Activated T-helper 17 cell treated with anti-CD3 and anti-CD28 coated beads, Interleukin-2, amount 50 U/mL, for 72 hours (primary cell): ENCODE data around the gene RNU6-8. TPM values are rescaled to one million over a fixed set of nuclear protein-coding genes. Genes with fewer than 3 reads are reported as not detected.

Experiments used
- ATAC-seq: fragments of 150-1000 bp; cut with Tn5 transposase; replicated peaks from 2 replicates; pipeline ENCODE4 v1.10.0; 2021; ENCODE audit warnings: mild to moderate bottlenecking, moderate library complexity
- H3K27ac Mint-ChIP-seq: one replicate; pipeline ENCODE4 v1.8.0; 2022; ENCODE audit warnings: mixed read lengths
- H3K27me3 Mint-ChIP-seq: one replicate; pipeline ENCODE4 v1.8.0; 2022; ENCODE audit warnings: mixed read lengths
- H3K36me3 Mint-ChIP-seq: one replicate; pipeline ENCODE4 v1.8.0; 2022; ENCODE audit warnings: low read depth, mild to moderate bottlenecking, mixed read lengths
- H3K4me1 Mint-ChIP-seq: one replicate; pipeline ENCODE4 v1.8.0; 2022; ENCODE audit warnings: mixed read lengths
- H3K4me3 Mint-ChIP-seq: one replicate; pipeline ENCODE4 v1.8.0; 2022; ENCODE audit warnings: mild to moderate bottlenecking, mixed read lengths
- H3K9me3 Mint-ChIP-seq: one replicate; pipeline ENCODE4 v1.8.0; 2022; ENCODE audit warnings: mixed read lengths
- total RNA-seq, 2 donors: library from RNA; stranded (reverse); gene quantifications; one replicate each; pipeline ENCODE4 v1.2.3, GENCODE V29; 2022

The RNU6-8 gene
- total RNA-seq, 2 donors from 2014 or later: not detected

DNA sequence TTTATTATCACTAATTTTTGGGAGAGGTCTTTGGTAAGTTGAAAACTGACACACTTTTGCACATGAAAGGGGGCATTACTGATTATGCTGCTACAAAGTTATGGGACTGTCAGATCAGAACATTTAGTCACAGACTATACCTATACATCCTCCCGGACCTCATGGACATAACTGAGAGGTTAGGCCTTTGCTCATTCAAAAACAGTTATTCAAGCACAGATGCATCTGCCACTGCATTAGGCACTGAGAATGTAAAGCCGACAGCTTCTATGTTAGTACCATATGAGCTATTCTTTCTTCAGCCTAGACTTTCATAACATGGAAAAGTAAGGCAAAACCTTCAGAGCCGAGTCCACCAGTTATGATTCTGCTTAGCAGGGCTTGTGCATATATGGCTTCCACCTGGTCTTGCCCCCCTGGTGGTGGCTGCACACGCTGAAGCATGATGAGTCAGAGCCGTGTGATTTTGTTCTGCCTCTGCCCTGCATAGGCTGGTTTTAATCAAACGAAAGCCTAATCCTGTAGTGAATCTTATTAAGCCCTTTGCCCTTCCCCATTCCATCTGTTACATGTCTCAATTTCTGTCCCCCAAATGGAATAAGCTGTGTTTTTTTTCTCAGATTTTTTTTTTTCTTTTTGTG is 21.8 kb upstream of the RNU6-8 start:
- Mint-ChIP-seq H3K9me3 (no peaks in the 10 kb centered on the region), H3K36me3 (no peaks in the 10 kb centered on the region), H3K27me3 (peaks cover 13% of the 10 kb centered on the region), H3K4me1 (no peaks in the 10 kb centered on the region), H3K4me3 (no peak overlapping the region), H3K27ac (no peak overlapping the region)
- no peak for ATAC-seq

DNA sequence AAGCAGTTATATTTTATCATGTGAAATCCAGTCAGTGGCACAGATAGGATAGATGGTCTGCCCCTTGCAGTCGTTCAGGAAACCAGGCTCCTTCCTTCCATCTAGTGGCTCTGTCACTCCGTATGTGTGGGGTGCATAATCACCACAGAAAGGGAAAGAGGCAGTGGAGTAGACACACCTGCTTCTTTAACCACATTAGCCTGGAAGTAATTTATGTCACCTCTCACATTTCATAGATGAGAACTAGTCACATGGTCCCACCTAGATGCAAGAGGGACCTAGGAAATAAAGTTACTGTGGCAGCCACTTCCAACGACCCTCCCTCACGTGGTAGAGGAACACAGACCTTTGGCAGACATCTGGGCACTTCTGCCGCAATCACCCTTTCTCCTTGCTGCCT is 14.2 kb upstream of the RNU6-8 start:
- Mint-ChIP-seq H3K4me1 (no peaks in the 10 kb centered on the region), H3K36me3 (no peaks in the 10 kb centered on the region), H3K9me3 (no peaks in the 10 kb centered on the region), H3K27ac (no peak overlapping the region), H3K4me3 (no peak overlapping the region), H3K27me3 (peaks cover 7% of the 10 kb centered on the region)
- no peak for ATAC-seq

DNA sequence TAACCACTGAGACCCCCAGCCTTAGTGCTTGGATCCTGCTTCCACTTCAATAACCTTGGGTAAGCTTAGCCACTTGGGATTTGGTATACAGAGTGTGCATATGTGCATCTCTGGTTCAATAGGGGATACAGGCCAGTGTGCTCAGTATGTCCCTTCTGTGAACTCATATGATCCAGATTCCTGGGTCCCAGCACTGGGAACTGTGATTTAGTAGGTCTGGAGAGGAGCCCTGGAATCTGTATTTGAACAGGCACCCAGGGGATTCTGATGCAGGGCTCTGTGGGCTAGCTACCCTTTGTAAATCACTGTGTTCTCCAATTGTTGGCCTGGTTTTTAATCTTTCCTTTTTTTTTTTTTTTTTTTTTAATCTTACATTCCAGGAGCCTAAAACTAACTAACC is 9.8 kb upstream of the RNU6-8 start:
- no peak for ATAC-seq
- H3K4me1 Mint-ChIP-seq: no peaks in the 10 kb centered on the region
- no peaks in the 10 kb centered on the region for H3K36me3 Mint-ChIP-seq
- H3K27ac Mint-ChIP-seq: no peak overlapping the region
- no peaks in the 10 kb centered on the region for H3K9me3 Mint-ChIP-seq
- peaks cover 3% of the 10 kb centered on the region for H3K27me3 Mint-ChIP-seq
- no peak overlapping the region for H3K4me3 Mint-ChIP-seq

DNA sequence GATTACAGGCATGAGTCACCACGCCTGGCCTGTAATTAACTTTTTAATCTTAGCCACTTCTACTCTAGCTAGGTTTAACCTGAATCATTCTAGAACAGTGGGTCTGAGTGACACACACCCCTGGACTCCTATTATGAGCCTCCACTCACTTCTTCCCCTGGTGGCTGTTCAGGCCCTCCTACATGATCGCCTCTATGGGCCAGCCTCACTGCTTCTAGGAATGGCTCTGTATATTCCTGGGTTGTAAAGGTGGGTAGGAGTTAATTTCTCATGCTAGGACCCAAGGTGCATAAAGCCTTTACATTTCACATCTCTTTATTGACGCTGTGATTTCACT is 8.0 kb upstream of the RNU6-8 start:
- Mint-ChIP-seq H3K4me3 (no peak overlapping the region), H3K36me3 (no peaks in the 10 kb centered on the region), H3K27me3 (peaks cover 3% of the 10 kb centered on the region), H3K4me1 (no peaks in the 10 kb centered on the region), H3K9me3 (no peaks in the 10 kb centered on the region), H3K27ac (no peak overlapping the region)
- ATAC-seq: no peak

DNA sequence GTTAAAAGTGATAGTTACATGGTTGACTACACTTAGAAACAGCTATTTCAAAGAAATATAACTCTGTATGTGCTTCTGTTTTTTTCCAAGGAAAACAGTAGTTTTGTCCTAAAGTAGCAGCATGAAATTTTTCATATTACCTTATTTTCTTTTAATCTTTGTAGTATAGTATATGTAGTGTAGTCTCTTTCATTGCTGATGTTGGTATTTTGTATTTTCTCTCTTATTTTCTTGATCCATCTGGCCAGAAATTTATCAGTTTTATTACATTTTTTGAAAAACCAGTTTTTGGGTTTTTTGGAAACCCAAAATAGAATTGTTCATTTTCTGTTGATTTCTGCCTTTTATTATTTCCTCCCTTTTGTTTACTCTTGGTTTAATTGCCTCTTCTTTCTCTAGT is 6.4 kb upstream of the RNU6-8 start:
- Mint-ChIP-seq H3K27ac (no peak overlapping the region), H3K36me3 (no peaks in the 10 kb centered on the region), H3K4me3 (no peak overlapping the region), H3K9me3 (no peaks in the 10 kb centered on the region), H3K27me3 (peaks cover 3% of the 10 kb centered on the region), H3K4me1 (peaks cover 6% of the 10 kb centered on the region)
- no peak for ATAC-seq

DNA sequence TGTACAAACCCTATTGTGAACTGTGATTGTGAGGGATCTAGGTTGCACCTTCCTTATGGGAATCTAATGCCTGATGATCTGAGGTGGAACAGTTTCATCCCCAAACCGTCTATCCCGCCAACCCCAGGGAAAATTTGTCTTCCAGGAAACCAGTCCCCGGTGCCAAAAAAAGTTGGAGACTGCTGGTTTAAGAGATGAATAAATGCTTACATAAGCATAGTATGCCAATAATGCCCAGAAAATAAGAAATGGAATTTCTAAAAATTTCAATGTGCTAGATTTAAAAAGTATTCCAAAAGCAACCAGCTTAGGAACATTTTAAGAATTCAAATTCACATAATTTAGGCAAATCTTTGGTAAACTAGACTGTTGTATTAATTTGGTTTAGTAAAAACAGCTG is 5.4 kb upstream of the RNU6-8 start:
- peaks cover 3% of the 10 kb centered on the region for H3K27me3 Mint-ChIP-seq
- peaks cover 14% of the 10 kb centered on the region for H3K4me1 Mint-ChIP-seq
- H3K27ac Mint-ChIP-seq: no peak overlapping the region
- peaks cover 7% of the 10 kb centered on the region for H3K36me3 Mint-ChIP-seq
- H3K9me3 Mint-ChIP-seq: no peaks in the 10 kb centered on the region
- H3K4me3 Mint-ChIP-seq: no peak overlapping the region
- ATAC-seq: no peak

DNA sequence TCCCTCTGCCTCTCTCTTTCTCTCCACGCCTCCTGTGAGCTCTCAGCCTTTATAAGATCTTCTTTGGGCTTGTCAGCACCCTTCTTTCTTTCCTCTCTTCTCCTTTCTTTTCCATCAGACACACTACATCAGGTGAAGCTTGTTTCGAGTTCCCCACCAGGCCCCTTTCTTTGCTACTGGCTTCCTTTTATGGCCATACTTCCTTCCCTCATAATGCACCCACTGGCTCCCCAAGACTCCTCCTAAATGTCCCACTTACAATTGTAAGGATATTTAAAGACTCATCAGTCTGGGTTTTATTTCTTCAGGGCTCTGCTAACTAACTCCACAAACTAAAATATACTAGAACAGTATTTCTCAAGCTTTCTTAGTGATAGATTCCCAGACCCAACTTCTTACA is 3.5 kb upstream of the RNU6-8 start:
- H3K27ac Mint-ChIP-seq: peak overlapping the region; percentile 44
- no peak for ATAC-seq

DNA sequence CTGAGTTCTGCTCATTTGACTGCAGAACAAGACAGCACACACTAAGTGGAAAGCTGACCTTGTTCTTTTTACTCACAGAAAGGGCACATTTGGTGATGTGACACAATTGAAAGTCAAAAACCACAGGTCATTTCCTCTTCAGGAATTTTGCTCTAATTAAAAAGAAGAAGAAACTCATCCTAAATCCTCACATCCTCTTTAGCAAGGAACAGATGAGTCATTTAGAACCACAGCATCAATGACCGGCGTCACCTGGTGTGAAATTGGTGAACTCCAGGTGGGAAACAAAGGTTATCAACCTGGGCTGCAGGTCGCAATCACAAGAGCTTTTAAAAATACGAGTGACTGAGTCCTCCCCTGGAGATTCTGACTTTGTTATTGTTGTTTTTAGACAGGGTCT is 2.9 kb upstream of the RNU6-8 start:
- Mint-ChIP-seq H3K27me3 (peaks cover 3% of the 10 kb centered on the region), H3K27ac (peak overlapping the region; percentile 44), H3K9me3 (no peaks in the 10 kb centered on the region), H3K36me3 (peaks cover 15% of the 10 kb centered on the region), H3K4me3 (peak overlapping the region; percentile 29), H3K4me1 (peaks cover 28% of the 10 kb centered on the region)
- ATAC-seq: no peak

More for the DNA sequence above, 3.5 kb upstream of the RNU6-8 start:
- H3K27me3 Mint-ChIP-seq: peaks cover 3% of the 10 kb centered on the region
- no peaks in the 10 kb centered on the region for H3K9me3 Mint-ChIP-seq
- peak overlapping the region; percentile 5 for H3K4me3 Mint-ChIP-seq
- H3K4me1 Mint-ChIP-seq: peaks cover 28% of the 10 kb centered on the region
- H3K36me3 Mint-ChIP-seq: peaks cover 15% of the 10 kb centered on the region

DNA sequence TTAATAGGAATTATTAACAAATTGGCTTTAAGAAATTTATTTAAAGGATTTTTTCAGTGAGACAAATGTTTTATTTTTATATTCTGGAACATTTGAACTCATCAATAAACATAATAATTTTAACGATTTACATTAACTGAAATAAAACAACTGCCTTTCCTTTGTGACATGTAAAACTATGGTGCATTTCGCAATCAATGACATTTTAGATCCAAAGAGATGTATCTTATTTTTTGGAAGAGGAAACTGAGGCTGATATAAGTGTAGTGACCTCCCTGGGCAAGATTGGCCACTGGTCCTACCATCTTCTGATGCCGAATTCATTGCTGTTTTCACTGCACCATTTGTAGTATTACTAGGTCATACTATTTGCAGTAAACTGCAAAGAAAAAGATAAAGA is 2.5 kb upstream of the RNU6-8 start:
- Mint-ChIP-seq H3K36me3 (peaks cover 15% of the 10 kb centered on the region), H3K27ac (no peak overlapping the region), H3K27me3 (peaks cover 3% of the 10 kb centered on the region), H3K4me3 (peak overlapping the region; percentile 29), H3K4me1 (peaks cover 28% of the 10 kb centered on the region), H3K9me3 (no peaks in the 10 kb centered on the region)
- ATAC-seq: no peak

DNA sequence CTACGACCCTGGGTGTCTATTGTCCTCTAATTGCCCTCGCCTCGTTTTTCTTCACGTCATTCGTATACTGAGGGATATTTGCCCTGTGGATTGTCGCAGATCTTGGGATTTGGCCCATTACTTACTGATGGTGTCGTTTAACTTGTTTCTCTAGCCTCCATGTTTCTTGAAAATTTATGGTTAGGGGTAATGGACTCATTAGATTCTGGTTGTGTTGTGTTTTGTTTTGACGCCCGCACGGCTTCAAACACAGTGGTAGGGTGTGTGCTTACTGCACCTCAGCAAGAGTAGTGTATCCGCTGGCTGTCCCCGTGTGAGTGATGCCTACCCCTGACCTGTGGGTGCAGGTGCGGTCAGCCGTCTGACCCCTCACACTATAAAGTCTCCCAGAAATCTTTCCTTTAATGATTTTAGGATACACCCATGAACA is 874 bp upstream of the RNU6-8 start:
- ATAC-seq: no peak
- Mint-ChIP-seq H3K4me3 (peak overlapping the region; percentile 94), H3K27me3 (no peaks in the 10 kb centered on the region), H3K4me1 (peaks cover 34% of the 10 kb centered on the region), H3K36me3 (peaks cover 15% of the 10 kb centered on the region), H3K9me3 (no peaks in the 10 kb centered on the region), H3K27ac (peak overlapping the region; percentile 100)

DNA sequence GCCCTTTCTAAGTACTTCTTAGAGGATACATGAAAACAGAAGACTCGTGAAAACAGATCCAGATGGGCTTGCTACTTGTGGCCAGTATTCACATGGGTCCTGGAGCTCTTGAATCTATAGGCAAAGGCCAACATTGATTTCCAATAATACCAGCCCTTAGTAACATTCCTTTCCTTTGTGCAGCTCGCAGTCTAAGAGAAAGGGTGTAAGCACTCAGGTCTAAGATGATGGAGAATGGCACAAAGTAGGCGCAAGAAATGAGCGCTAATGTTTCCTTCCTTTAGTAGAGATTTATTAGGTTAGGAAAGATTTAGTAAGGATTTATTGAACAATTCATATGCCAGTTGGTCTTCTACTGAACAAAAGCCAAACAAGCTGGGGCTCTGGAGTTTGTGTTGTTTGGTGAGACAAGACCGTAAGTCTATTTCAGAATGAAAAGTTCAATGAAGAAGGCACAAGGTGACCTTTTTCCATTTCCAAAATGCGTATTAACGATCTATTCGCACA is 525 bp downstream of the RNU6-8 start:
- H3K27ac Mint-ChIP-seq: peak overlapping the region; percentile 100
- H3K4me1 Mint-ChIP-seq: peaks cover 34% of the 10 kb centered on the region
- peak overlapping the region; percentile 94 for H3K4me3 Mint-ChIP-seq
- no peaks in the 10 kb centered on the region for H3K27me3 Mint-ChIP-seq
- peaks cover 15% of the 10 kb centered on the region for H3K36me3 Mint-ChIP-seq
- no peak for ATAC-seq
- H3K9me3 Mint-ChIP-seq: no peaks in the 10 kb centered on the region

DNA sequence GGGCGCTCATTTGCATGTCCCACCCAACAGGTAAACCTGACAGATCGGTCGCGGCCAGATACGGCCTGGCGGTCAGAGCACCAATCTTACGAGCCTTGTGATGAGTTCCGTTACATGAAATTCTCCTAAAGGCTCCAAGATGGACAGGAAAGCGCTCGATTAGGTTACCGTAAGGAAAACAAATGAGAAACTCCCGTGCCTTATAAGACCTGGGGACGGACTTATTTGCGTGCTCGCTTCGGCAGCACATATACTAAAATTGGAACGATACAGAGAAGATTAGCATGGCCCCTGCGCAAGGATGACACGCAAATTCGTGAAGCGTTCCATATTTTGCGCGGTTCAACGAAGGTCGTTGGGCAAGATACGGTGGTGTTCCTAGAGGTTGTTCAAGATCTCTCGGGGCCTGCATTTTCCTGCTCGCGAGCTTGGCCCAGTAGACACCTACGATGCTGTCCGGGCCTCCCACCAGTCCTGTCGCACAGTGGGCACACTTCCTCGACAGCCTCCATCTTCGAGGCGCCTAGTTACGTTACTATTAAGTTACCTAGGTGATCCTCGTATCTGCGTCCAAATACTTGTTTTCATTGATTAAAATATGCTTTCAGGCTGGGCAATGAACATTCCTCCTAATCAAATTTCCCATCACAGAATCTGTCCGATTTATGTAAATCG is 1.1 kb downstream of the RNU6-8 start, which contains the start of gene RNU6-7:
Gene RNU6-7 (plus strand): TSS at position 230 of the 675 bp plus-strand sequence.
- ATAC-seq: no peak
- Mint-ChIP-seq H3K4me3 (peak within 1 kb of the TSS; percentile 94), H3K4me1 (peaks cover 34% of the 10 kb centered on the region), H3K9me3 (no peaks in the 10 kb centered on the region), H3K36me3 (peaks cover 15% of the 10 kb centered on the region), H3K27ac (peak within 1 kb of the TSS; percentile 100), H3K27me3 (no peaks in the 10 kb centered on the region)

DNA sequence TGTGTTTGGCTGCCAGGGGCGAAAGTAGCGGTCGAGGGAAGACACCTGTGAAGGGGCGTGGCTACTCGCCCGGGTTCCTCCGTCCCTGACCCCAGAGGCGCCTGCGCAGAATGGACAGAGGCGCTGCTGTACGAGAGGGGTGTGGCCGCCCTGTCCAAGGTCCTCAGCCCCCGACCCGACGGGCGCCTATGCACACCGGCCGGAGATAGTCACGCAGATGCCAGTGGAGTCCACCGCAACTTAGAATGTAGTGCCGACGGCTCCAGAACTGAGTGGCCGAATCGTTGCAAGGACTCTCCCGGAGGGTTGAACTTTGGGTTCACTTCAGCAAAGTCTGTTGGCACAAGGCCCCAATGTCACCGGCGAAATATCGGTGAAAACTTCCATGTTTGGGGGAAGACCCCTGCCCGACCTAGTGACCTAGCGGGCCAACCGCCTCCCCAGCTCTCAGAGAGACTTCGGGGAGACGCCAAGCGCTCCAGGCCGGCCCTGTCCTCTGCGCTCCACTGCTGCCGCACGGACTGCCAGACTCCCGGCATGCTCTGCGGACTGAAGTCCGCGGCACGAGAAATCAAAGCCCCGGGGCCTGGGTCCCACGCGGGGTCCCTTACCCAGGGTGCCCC is 1.8 kb downstream of the RNU6-8 start:
- ATAC-seq: peak; percentile 74
- H3K4me1 Mint-ChIP-seq: peaks cover 34% of the 10 kb centered on the region

DNA sequence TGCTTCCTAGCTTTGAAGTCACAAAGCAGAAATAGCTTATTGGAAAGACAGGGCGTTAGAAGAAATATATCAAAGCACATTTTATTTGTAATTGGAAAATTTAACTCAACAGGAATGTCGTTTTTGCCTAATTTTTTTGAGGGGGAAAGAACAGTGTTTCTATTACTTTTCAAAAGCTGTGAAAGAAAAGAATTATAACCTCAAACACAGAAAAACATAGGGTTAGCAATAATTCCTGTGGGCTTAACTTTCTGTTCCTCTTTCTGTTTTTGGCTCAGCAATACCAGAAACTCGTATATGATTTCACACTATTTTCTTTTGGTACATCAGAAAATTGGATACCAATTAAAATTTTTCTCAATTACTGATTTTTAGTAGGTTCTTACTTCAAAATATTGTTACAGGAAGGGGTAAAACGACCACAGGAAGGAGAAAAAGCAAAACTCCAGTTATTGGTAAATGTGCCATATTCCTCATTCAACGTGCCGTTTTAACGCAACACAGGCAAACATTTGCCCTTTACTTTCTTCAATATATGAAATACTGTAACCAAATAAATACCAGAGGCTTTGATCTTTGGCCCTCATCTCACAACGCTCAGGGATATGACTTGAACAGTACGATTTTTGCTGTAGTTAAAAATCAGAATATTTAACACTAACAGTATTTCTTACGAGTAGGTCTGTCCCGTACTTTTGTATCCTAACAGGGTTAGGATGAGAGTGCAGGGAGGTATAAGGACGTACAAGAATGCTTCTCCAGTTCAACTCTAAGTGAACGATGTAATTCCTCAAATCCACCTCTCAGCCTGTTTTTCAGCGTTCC is 2.5 kb downstream of the RNU6-8 start:
- H3K27ac Mint-ChIP-seq: peak overlapping the region; percentile 100

More for the DNA sequence above, 1.8 kb downstream of the RNU6-8 start:
- Mint-ChIP-seq H3K27ac (peak overlapping the region; percentile 100), H3K4me3 (peak overlapping the region; percentile 94), H3K9me3 (no peaks in the 10 kb centered on the region), H3K27me3 (no peaks in the 10 kb centered on the region), H3K36me3 (peaks cover 15% of the 10 kb centered on the region)

More for the DNA sequence above, 2.5 kb downstream of the RNU6-8 start:
- no peaks in the 10 kb centered on the region for H3K9me3 Mint-ChIP-seq
- no peaks in the 10 kb centered on the region for H3K27me3 Mint-ChIP-seq
- H3K4me1 Mint-ChIP-seq: peaks cover 31% of the 10 kb centered on the region
- peak overlapping the region; percentile 94 for H3K4me3 Mint-ChIP-seq
- H3K36me3 Mint-ChIP-seq: peaks cover 15% of the 10 kb centered on the region
- ATAC-seq: no peak
